GM18502 (cell line): Measurements from ENCODE around the gene GHRL.
A peak's percentile ranks its signal among the peaks of the same experiment; 100 is the strongest.

Experiments
- ATAC-seq: cut with Tn5 transposase; IDR thresholded peaks from one replicate; pipeline ENCODE4 v1.9.1; 2021; ENCODE audit warnings: mild to moderate bottlenecking; ENCODE audit not compliant: unreplicated experiment, poor library complexity

Gene GHRL

DNA sequence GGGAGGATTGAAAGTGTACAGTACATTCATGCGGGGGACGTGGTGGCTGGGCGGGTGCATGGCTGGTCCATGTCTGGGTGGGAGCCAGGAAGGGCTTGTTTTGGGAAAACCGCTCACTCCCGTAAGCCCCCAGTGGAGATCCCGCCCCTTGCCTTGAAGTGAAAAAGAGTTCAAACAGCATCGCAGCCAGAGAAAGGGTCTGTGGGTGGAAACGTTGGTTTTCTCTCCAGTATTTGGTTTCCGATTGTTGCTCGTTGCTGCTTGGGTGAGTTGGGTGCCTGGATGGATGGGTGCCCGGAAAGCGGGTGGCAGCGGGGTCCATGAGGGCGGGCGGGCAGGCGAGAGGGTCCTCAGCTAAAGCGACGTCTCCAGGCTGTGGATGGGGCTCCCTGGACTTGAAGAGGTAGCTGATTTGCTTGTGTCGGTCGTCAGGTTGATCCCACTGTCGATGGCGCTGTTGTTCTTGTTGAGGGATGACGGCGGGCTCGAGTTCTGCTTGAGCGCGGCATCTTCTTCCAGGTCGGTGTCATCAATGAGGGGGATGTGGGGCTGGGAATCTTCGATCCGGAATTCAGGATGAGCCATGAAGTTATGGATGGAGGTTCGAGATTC lies 35.8 kb upstream of the GHRL start:
- no peak for ATAC-seq

DNA sequence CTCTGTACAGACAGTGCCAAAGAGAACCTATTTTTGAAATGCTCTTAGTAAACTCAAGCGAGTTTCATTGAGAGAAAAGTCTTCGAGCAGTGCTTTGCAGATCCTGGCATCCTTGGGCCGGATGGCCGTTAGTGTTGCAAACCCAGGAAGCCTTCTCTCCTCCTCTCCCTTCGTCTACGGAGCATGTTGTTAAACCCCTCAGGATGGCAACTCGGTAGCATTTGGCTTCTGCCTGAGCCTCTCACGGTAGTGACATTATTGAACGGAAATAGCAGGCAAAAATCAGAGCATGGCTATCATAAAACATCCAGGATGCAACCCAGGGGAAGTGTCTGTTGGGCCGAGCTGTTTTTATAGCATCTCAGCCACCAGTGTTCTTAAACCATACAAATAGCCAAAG lies 34.8 kb upstream of the GHRL start:
- ATAC-seq, result no peak

DNA sequence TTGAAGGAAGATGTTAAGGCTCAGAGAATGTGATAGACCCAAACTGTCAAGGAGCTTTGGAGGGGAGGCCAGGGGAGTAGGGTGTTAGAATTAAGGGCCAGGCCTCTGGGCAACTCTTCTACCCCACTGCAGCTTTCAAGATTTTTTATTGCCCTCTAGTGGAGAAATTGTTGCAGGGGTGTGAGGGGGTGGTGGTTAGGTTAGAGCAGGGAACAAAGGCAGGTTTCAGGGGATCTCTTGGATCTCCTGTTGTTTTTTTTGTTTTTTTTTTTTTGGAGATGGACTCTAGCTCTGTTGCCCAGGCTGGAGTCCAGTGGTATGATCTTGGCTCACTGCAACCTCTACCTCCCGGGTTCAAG lies 29.6 kb upstream of the GHRL start:
- ATAC-seq, result no peak

DNA sequence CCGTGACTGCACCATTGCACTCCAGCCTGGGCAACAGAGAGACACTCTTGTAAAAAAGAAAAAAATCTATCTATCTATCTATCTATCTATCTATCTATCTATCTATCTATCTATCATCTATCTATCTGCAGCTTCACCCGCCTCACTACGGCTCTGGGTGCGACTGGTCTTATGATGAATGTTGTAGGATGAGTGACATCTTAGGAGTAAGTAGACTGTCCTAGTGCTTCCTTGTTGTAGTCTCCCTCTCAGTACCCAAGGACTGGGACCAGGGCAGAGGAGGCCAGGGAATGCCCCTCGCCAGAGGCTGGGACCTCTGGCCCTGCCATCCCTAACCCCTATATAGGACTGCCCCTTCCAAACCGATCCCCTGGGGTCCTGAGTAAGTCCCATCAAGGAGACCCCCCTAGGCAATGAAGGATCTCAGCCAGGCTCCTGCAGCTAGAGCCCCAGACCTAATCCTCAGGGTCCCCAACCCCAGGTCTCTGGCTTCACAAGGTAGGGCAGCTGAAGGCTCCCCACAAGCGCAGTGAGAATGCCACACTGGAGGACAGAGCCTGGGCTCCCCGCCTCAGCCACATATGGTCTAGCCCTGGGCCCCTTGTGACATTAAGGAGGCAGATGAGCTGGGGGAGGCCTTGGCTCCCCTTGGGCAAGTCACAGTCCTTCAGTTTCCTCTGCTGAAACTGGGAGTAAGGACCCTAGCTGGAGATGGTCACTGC lies 29.0 kb upstream of the GHRL start:
- no peak for ATAC-seq

DNA sequence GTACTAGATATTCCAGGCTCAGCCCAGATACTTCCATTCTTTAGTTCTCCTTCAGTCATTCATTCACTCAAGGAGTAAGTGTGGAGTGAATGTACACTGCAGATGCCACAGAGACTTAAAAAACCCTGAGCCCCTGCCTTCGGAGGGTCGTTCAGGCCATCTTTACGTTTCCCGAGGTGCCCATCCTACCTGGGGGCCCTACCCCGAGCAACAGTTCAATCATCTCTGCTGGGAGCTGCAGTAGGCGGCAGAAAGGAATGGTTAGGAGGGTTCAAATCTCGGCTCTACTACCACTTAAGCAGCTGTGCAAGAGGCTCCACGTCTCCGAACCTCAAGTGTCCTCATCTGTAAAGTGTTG lies 27.6 kb upstream of the GHRL start:
- ATAC-seq, result peak; percentile 4

DNA sequence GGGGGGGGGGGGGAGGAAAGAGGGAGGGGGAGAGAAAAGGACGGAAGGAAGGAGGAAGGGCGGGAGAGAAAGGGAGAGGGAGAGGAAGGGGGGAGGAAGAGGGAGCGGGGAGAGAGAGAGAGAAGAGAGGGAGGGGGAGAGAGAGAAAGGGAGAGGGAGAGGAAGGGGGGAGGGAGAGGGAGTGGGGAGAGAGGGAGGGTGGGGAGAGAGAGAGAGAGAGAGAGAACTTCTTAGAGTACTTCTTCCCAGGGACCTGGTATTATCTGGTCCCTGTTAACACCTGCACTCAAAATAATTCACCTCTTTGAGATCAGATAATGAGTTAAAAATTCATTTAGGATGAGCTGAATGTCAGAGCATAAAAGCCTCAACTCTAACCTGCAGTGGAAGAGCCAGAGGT lies 27.1 kb upstream of the GHRL start:
- ATAC-seq, result no peak

DNA sequence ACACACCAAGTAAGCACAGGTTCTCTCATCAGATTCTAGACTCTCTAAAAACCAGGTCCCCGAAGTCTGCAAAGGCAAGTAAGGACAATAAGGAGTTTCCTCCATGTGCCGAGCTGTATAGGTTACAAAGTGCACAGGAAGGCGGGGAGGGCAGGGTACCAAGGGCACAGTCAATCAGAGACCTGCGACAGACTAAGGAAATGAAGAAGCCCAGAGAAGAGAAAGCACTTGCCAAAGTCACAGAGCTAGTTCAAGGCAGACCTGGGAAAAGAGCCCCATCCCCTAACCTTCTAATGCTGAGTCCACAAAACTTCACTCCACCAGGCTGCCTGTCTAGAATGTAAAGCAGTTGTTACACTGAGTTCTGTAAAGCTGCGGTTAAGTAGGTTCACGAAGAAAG lies 26.5 kb upstream of the GHRL start:
- ATAC-seq, result no peak

DNA sequence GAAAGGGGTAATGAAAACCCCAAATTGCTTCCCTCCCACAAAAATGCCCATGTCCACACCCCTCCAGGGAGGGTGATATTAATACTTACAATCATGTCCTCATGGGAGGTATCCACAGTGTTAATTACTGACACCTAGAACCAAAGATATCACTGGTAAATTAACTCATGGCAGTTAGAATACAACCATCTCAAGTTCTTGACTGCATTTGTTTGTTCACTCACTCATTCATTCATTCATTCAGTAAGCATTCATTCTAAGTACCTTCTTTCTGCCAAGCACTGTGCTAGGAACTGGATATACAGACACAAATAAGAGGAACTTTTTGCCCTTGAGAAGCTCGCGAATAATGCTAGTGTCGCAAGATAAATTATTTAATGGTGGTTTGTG lies 25.2 kb upstream of the GHRL start:
- no peak for ATAC-seq

DNA sequence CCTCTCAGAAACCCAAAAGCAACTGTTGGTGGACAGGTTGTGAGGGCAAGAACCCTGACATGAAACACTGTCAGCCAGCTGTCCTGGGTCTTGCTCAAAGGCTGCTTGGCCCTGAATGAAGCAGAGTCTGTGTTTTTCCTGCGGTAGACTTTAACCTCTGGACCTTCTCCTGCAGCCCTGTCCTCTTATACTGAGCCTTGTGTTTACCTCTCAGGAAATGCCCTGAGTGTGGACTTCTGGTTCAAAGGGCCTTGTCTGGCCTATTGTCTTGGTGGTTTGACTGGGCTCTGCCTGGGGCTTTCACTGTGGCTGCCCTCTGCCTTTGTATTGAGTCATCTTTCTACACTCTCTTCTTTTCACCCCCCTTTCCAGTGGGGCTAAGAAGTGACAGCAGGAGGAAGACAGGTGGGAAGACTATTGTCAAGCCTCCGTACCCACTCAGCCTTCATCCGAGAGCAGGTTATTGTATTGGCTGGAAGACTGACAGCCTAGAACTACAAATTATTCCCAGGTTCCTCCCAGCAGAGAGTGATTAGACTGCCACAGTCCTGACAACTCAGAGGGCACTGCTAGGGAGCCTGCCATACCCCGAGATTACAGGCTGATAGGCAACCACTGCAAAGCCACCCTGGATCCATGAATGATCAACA lies 24.7 kb upstream of the GHRL start:
- no peak for ATAC-seq

DNA sequence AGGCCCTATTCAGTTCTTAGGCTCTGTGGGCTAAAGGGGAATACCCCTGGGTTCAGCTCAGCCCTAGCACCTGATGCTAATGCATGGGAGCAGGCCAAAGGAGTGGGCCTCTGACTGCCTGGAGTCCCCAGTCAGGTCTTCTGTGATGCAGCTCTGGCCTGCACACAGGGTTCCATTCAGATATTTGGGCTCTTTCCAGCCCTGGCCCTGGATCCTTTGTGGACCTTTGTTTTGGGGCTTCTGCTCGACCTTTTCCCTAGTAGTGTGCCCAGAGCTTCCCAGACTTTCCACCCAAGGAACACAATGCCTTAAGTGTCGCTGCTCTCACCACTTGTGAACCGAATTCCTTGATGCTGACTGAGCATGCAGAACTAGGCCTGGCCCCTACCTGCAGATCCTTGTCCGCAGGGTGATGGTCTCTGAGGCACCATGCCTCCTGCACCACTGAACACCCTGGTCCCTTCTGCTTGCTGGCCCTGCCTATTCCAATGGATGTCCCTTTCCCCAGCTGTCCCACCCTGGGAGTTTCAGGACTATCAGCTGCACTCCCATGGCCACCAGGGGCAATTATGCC lies 23.1 kb upstream of the GHRL start:
- ATAC-seq, result no peak

DNA sequence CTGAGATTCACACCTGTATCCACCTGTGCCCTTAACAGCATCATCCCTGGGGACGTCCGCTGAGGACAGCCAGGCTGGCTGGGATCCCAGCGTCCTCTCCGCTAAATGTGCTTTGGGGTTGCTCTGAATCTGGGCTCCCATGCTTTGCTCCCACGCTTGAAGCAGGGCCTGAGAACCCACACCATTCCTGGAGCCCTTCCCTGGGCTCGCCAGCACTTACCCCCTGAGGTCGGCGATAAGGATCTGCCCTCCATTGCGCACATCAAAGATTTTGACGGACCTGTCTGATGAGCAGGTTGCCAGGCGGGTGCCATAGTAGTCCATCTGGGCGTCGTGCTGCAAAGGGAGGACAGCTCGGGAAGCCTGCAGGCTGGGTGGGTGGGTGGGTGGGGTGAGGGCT lies 22.4 kb upstream of the GHRL start:
- ATAC-seq, result no peak

DNA sequence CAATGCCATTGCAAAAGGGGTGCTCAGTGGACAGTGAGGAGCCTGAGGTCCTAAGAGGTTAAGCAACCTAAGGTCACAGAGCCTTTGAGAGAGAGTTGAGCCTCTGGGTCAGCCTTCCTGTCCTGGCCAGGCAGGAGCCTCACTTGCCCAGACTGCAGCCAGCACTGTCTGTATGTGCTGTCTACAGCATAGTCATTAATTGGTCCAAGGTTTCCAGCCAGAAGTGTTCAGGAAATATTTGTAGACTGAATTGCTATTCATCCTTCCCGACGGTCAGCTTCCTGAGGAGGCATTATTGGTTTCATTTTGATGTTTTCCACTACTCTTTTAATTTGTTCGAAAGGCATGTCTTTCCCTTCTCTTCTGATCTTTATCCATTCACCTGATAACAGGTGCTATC lies 20.1 kb upstream of the GHRL start:
- no peak for ATAC-seq

DNA sequence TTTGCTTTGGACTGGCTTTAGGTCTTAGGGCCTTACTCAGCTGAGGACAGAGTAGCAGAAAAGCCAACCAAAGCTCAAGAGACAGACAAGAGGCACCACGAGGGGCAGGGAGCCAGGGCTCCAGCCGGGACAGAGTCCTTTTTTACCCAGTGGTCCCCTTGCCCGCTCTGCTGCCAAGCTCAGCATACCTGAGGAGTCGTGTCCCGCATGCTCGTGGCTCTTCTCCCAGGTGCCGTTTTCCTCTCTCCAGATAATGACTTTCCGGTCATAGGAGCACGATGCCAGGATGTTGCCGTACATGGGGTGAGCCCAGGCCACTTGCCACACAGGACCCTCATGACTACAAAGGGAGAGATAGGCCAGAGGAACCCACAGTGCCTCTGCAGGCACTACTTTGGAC lies 19.6 kb upstream of the GHRL start:
- ATAC-seq, result no peak

DNA sequence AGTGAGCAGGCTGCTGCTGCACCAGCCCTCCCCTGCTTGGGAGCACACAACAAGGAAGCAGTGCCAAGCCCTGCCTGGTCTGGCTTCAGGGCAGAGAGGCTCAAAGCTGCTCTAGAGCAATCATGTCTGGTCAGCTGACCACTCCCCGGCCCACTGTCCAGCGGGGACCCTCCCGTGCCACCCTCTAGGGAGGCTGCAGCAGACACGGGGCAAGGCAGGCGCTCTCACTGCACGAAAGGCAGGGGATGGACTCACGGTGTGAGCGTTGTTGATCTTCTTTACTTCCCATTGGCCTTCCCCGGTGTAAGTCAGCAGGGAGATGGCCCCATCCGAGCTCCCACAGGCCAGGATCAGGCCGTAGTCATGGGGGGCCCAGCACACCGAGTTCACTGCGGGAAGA lies 19.0 kb upstream of the GHRL start:
- no peak for ATAC-seq

DNA sequence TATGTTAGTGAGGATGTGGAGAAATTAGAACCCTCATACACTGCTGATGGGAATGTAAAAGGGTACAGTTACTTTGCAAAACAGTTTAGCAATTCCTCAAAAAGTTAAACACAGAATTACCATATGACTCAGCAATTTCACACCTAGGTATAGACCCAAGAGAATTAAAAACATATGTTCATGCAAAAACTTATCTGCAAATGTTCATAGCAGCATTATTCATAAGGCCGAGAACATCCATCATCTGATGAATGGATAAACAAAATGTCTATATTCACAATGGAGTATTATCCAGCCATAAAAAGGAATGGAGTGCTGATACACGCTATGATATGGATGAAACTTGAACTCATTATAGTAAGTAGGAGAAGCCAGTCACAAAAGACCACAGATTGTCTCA lies 17.8 kb upstream of the GHRL start:
- ATAC-seq, result no peak

DNA sequence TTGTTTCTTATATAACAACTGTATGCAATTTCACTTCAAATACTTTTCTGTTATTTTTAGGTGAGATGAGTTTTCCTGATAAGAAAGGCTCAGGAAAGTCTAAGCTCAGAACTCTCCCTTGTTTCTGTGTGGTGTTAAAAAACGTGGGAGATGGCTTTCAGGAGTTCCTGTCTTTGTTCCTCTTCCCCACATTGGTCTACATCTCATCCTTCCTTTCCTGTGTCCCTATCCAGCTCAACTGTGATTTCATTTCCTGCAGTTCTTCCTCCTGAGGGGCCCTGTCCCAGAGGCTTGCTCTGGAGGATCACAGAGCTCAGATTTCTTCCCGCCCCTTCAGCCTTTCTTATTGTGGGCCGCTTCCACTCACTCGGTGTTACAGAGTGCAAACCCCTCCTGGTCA lies 17.0 kb upstream of the GHRL start:
- ATAC-seq, result no peak

DNA sequence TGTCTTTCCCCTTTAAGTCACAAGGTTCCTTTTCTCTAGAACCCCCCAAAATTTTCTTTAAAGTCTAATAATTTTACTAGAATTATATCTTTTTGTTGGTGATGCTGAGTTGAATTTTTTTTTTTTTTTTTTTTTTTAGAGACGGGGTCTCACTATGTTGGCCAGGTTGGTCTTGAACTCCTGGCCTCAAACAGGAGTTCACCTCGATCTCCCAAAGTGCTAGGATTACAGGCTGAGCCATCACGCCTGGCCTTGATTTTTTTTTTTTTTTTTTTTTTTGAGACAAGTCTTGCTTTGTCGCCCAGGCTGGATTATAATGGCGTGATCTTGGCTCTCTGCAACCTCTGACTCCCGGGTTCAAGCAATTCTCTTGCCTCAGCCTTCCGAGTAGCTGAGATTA lies 15.9 kb upstream of the GHRL start:
- ATAC-seq, result no peak

DNA sequence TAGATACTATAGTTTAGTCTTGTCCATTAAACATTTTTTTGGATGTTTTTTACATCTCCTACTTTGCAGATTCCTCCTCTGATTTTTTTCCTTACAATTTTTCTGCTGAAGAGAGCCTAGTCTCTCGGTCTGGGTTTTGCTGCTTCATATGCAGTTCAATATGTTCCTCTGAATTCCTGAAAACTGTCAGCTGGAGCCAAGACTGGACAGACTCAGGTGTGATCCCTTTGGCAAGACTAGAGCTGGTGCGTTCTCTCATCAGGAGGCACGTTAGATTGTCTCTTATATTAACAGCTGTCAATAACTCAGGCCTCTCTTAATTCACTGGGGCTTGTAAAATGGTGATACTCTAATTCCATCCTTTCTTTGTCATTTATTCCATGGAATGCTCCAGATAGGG lies 13.4 kb upstream of the GHRL start:
- ATAC-seq, result no peak

DNA sequence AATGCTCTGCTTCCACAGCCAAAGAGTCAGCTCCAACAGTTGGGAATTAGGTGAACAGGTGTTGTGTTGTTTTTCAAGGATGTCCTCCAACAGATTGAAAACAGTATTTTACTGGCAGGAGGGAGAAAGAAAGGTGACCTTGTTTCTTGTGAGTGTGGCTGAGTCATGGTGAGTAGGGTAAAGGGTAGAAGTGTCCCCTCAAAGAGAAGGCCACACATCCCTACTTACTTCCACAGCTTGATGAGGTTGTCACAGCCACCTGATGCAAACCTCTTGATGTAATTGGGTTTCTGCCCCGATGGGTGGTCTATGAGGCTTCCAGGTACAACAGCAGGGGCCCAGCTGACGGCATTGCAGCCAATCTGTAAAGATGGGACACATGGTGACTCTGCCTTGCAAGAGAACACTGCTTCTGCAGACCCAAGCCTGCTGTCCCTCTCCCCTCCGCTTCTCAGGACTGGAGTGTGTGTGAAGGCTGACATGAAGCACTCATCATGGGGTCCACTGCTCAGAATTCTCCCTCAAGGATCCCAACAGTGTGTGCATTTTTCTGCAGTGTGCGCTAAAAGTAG lies 12.7 kb upstream of the GHRL start:
- ATAC-seq, result no peak

DNA sequence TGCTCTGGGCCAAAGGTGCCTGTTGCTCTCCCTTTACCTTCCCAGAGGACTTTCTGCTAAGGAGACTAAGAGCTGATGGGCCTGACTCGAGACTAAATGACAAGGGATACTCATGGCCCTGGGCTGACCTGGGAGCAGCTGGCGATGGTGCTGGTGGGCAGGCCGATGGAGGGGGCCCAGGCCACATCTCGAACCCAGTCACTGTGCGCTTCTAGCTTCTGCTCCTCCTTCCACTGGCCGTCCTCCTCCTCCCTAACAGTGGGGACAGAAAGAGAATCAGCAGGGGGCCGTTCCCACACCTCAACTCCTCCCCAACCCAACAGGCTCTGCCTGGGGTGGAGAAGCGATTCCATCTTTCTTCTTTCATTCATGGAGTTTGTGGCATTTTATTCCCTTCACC lies 12.2 kb upstream of the GHRL start:
- no peak for ATAC-seq

DNA sequence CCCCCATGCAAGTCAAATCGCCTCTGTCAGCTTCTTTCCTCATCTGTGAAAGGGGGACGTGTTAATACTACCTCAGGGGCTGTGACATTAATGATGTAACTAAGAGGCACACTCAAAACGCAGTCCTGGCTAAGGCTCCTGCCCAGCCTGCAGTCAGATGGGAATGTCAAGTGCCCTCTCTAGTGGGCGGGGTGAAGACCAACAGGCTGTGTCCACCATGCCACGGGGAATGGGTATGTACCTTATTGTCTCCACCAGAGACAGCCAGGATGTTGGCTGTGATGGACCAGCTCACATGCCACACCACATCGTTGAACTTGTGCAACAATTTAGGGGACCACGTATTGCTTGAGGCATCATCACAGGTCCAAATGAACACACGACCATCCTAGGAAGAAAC lies 11.0 kb upstream of the GHRL start:
- ATAC-seq, result no peak

DNA sequence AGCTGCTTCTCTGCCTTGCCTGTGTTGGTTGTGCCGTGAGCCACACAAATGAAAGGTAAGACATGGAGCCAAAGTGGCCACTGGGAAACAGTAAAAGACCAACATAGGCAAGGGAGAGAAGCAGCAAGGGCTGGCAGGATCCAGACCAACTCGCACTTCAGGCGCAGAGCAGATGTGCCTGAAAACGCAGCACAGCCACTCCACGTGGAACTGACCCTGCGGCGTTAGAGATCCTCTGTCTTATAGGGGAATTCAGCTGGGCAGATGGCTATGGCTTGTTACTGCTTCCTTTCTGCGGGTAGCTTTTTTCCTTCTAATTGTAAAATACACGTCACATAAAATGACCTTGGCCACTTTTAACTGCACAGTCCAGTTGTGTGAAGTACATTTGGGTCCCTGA lies 10.4 kb upstream of the GHRL start:
- no peak for ATAC-seq
